Measurements from ENCODE around the gene EDN1. TPM values are rescaled to one million over a fixed set of nuclear protein-coding genes. Genes with fewer than 3 reads are reported as not detected.
"Not testable (repeated sequence)": the region's sequence is repeated elsewhere in the genome, so short reads cannot be mapped to it uniquely, and the experiment has no call there.

EDN1 gene
- total RNA-seq, 1 donor from 2014 or later: 35.0 TPM

- intact Hi-C loops (cut with DNase I): no loop called here
- no peak for ATAC-seq
- DNase-seq (ENCODE audit: low spot score): no peak
These were observed 23.9 kb downstream of the EDN1 start for GRCh38 chr6:12313992-12314589.

- intact Hi-C loops (cut with DNase I): loop anchor here (5.0 kb wide), 1 partner anchor 1657 kb away; no protein-coding TSS in a partner anchor
- ATAC-seq: no peak
- DNase-seq (ENCODE audit: low spot score): no peak
These were observed 24.6 kb downstream of the EDN1 start for GRCh38 chr6:12314751-12315150.

GRCh38 chr6:12315292-12316081 is 25.3 kb downstream of the EDN1 start:
- ATAC-seq (no peak), DNase-seq (ENCODE audit: low spot score) (no peak)
- intact Hi-C loops (cut with DNase I): loop anchor here (5.0 kb wide), 1 partner anchor 1658 kb away; no protein-coding TSS in a partner anchor

- ATAC-seq: no peak
- intact Hi-C loops (cut with DNase I): loop anchor here (5.0 kb wide), 1 partner anchor 1661 kb away; no protein-coding TSS in a partner anchor
- no peak for DNase-seq (ENCODE audit: low spot score)
These were observed 28.6 kb downstream of the EDN1 start for GRCh38 chr6:12318749-12319148.

GRCh38 chr6:12320074-12320473 is 29.9 kb downstream of the EDN1 start:
- ATAC-seq; intact Hi-C loops (cut with DNase I); DNase-seq (ENCODE audit: low spot score): not testable (repeated sequence)

- intact Hi-C loops (cut with DNase I): no loop called here
- no peak for ATAC-seq
- DNase-seq (ENCODE audit: low spot score): no peak
These were observed 33.9 kb downstream of the EDN1 start for GRCh38 chr6:12324099-12324498.

GRCh38 chr6:12324748-12325147 is 34.6 kb downstream of the EDN1 start:
- no peak for ATAC-seq
- intact Hi-C loops (cut with DNase I): no loop called here
- DNase-seq (ENCODE audit: low spot score): no peak

- no peak for ATAC-seq
- no peak for DNase-seq (ENCODE audit: low spot score)
- intact Hi-C loops (cut with DNase I): no loop called here
These were observed 35.7 kb downstream of the EDN1 start for GRCh38 chr6:12325872-12326271.

GRCh38 chr6:12327391-12327790 is 37.2 kb downstream of the EDN1 start:
- ATAC-seq (no peak), DNase-seq (ENCODE audit: low spot score) (no peak)
- intact Hi-C loops (cut with DNase I): no loop called here

GRCh38 chr6:12327988-12328387 is 37.8 kb downstream of the EDN1 start:
- no peak for DNase-seq (ENCODE audit: low spot score)
- intact Hi-C loops (cut with DNase I): no loop called here
- ATAC-seq: no peak

GRCh38 chr6:12328701-12329100 is 38.5 kb downstream of the EDN1 start:
- no peak for ATAC-seq
- no peak for DNase-seq (ENCODE audit: low spot score)
- intact Hi-C loops (cut with DNase I): no loop called here

- no peak for DNase-seq (ENCODE audit: low spot score)
- no peak for ATAC-seq
- intact Hi-C loops (cut with DNase I): no loop called here
These were observed 41.3 kb downstream of the EDN1 start for GRCh38 chr6:12331474-12331873.

- ATAC-seq (no peak), DNase-seq (ENCODE audit: low spot score) (no peak)
- intact Hi-C loops (cut with DNase I): no loop called here
These were observed 42.0 kb downstream of the EDN1 start for GRCh38 chr6:12331951-12332749.

- ATAC-seq; intact Hi-C loops (cut with DNase I); DNase-seq (ENCODE audit: low spot score): not testable (repeated sequence)
These were observed 42.6 kb downstream of the EDN1 start for GRCh38 chr6:12332750-12333079.

GRCh38 chr6:12333128-12333527 is 43.0 kb downstream of the EDN1 start:
- intact Hi-C loops (cut with DNase I): no loop called here
- DNase-seq (ENCODE audit: low spot score) (no peak), ATAC-seq (no peak)

- ATAC-seq (no peak), DNase-seq (ENCODE audit: low spot score) (no peak)
- intact Hi-C loops (cut with DNase I): no loop called here
These were observed 44.5 kb downstream of the EDN1 start for GRCh38 chr6:12334526-12335130.

- ATAC-seq (no peak), DNase-seq (ENCODE audit: low spot score) (no peak)
- intact Hi-C loops (cut with DNase I): no loop called here
These were observed 45.0 kb downstream of the EDN1 start for GRCh38 chr6:12335131-12335527.

GRCh38 chr6:12335717-12336116 is 45.6 kb downstream of the EDN1 start:
- ATAC-seq (no peak), DNase-seq (ENCODE audit: low spot score) (no peak)
- intact Hi-C loops (cut with DNase I): no loop called here

- intact Hi-C loops (cut with DNase I): no loop called here
- ATAC-seq: no peak
- DNase-seq (ENCODE audit: low spot score): no peak
These were observed 46.2 kb downstream of the EDN1 start for GRCh38 chr6:12336121-12336971.

All from sciatic nerve (tissue), 2 donors.